Measurements from ENCODE around the gene PAN2. TPM values are rescaled to one million over a fixed set of nuclear protein-coding genes. Genes with fewer than 3 reads are reported as not detected.
A peak's percentile ranks its signal among the peaks of the same experiment; 100 is the strongest.
"Not testable (repeated sequence)": the region's sequence is repeated elsewhere in the genome, so short reads cannot be mapped to it uniquely, and the experiment has no call there.

The PAN2 gene
- polyA plus RNA-seq, 4 donors, result 51.8 to 138 (median 92.9) TPM

- DNase-seq (ENCODE audit: low read depth in 4 of 4, low spot score in 2 of 4), result no peak
These were observed 51.8 kb downstream of the PAN2 start for GRCh38 chr12:56282030-56282429.

GRCh38 chr12:56280849-56281248, 53.0 kb downstream of the PAN2 start:
- no peak for DNase-seq (ENCODE audit: low read depth in 4 of 4, low spot score in 2 of 4)

GRCh38 chr12:56278905-56279304, 54.9 kb downstream of the PAN2 start:
- DNase-seq (ENCODE audit: low read depth in 4 of 4, low spot score in 2 of 4), result no peak

- no peak for DNase-seq (ENCODE audit: low read depth in 4 of 4, low spot score in 2 of 4)
These were observed 59.5 kb downstream of the PAN2 start for GRCh38 chr12:56274299-56274698.

GRCh38 chr12:56272468-56272867, 61.3 kb downstream of the PAN2 start:
- DNase-seq (ENCODE audit: low read depth in 4 of 4, low spot score in 2 of 4), result not testable (repeated sequence)

GRCh38 chr12:56271031-56271430, 62.8 kb downstream of the PAN2 start:
- peak in 1 of 4 donors; percentile 8 for DNase-seq (ENCODE audit: low read depth in 4 of 4, low spot score in 2 of 4)

- no peak for DNase-seq (ENCODE audit: low read depth in 4 of 4, low spot score in 2 of 4)
These were observed 66.2 kb downstream of the PAN2 start for GRCh38 chr12:56267443-56268071.

- DNase-seq (ENCODE audit: low read depth in 4 of 4, low spot score in 2 of 4), result peak; percentile 75 to 91 (median 86)
These were observed 66.9 kb downstream of the PAN2 start, which contains the start of gene COQ10A for GRCh38 chr12:56266693-56267442. Gene COQ10A (plus strand): TSS chr12:56266942. CDS start chr12:56267119, 177 bp downstream.

Other genes with a start within 250 kb of the PAN2 start
- gene PA2G4, start 229.4 kb downstream of the PAN2 start, polyA plus RNA-seq (ENCODE audit: insufficient read length in 4 of 4), result 100 to 1,000 TPM; 148 to 165 (median 156) TPM
- 1,000 to 10,000 TPM; 4,437 to 5,971 (median 5,319) TPM for gene RPL41, start 217.4 kb downstream of the PAN2 start, polyA plus RNA-seq (ENCODE audit: insufficient read length in 4 of 4)
- 1 to 10 TPM; 5.8 to 8.4 (median 6.2) TPM for gene ZC3H10, start 215.7 kb downstream of the PAN2 start, polyA plus RNA-seq (ENCODE audit: insufficient read length in 4 of 4)
- 10 to 100 TPM; 74.7 to 87.1 (median 75.3) TPM for gene ESYT1, start 205.7 kb downstream of the PAN2 start, polyA plus RNA-seq (ENCODE audit: insufficient read length in 4 of 4)
- 100 to 1,000 TPM; 158 to 212 (median 171) TPM for gene MYL6B, start 181.4 kb downstream of the PAN2 start, polyA plus RNA-seq (ENCODE audit: insufficient read length in 4 of 4)
- 1,000 to 10,000 TPM; 1,610 to 2,370 (median 1,767) TPM for gene MYL6, start 175.6 kb downstream of the PAN2 start, polyA plus RNA-seq (ENCODE audit: insufficient read length in 4 of 4)
- 100 to 1,000 TPM in 3 of 4 donors, 10 to 100 TPM in 1; 97.5 to 151 (median 128) TPM for gene SMARCC2, start 144.5 kb downstream of the PAN2 start, polyA plus RNA-seq (ENCODE audit: insufficient read length in 4 of 4)
- gene RNF41, start 112.1 kb downstream of the PAN2 start, polyA plus RNA-seq (ENCODE audit: insufficient read length in 4 of 4), result 10 to 100 TPM; 44.0 to 46.6 (median 45.4) TPM
- gene NABP2, start 109.7 kb downstream of the PAN2 start, polyA plus RNA-seq (ENCODE audit: insufficient read length in 4 of 4), result 10 to 100 TPM; 28.6 to 32.9 (median 30.8) TPM
- gene SLC39A5, start 103.9 kb downstream of the PAN2 start, polyA plus RNA-seq (ENCODE audit: insufficient read length in 4 of 4), result 10 to 100 TPM; 46.5 to 69.1 (median 59.7) TPM
- 10 to 100 TPM; 24.0 to 45.9 (median 31.5) TPM for gene ANKRD52, start 75.6 kb downstream of the PAN2 start, polyA plus RNA-seq (ENCODE audit: insufficient read length in 4 of 4)
- gene COQ10A, start 67.1 kb downstream of the PAN2 start, polyA plus RNA-seq (ENCODE audit: insufficient read length in 4 of 4), result 10 to 100 TPM; 13.3 to 20.7 (median 19.0) TPM
- 100 to 1,000 TPM; 169 to 213 (median 200) TPM for gene CS, start 33.7 kb downstream of the PAN2 start, polyA plus RNA-seq (ENCODE audit: insufficient read length in 4 of 4)
- gene CNPY2, start 18.0 kb downstream of the PAN2 start, polyA plus RNA-seq (ENCODE audit: insufficient read length in 4 of 4), result 100 to 1,000 TPM; 143 to 174 (median 159) TPM
- gene IL23A, start 4.9 kb upstream of the PAN2 start, polyA plus RNA-seq (ENCODE audit: insufficient read length in 4 of 4), result 1 to 10 TPM in 1 of 4 donors, under 1 TPM in 3; 0.59 to 1.2 (median 0.75) TPM
- gene STAT2, start 26.1 kb upstream of the PAN2 start, polyA plus RNA-seq (ENCODE audit: insufficient read length in 4 of 4), result 100 to 1,000 TPM in 2 of 4 donors, 10 to 100 TPM in 2; 71.1 to 156 (median 114) TPM
- gene APOF, start 28.9 kb upstream of the PAN2 start, polyA plus RNA-seq (ENCODE audit: insufficient read length in 4 of 4), result under 1 TPM; 0.09 to 0.14 (median 0.12) TPM
- gene TIMELESS, start 115.4 kb upstream of the PAN2 start, polyA plus RNA-seq (ENCODE audit: insufficient read length in 4 of 4), result 10 to 100 TPM; 30.4 to 45.3 (median 40.8) TPM
- gene MIP, start 120.7 kb upstream of the PAN2 start, polyA plus RNA-seq (ENCODE audit: insufficient read length in 4 of 4), result under 1 TPM in 3 of 4 donors, not detected in 1; 0.11 to 0.38 (median 0.21) TPM
- 1 to 10 TPM; 3.4 to 7.4 (median 5.1) TPM for gene SPRYD4, start 134.6 kb upstream of the PAN2 start, polyA plus RNA-seq (ENCODE audit: insufficient read length in 4 of 4)
- gene GLS2, start 154.2 kb upstream of the PAN2 start, polyA plus RNA-seq (ENCODE audit: insufficient read length in 4 of 4), result 1 to 10 TPM; 1.2 to 3.0 (median 2.1) TPM
- gene RBMS2, start 187.8 kb upstream of the PAN2 start, polyA plus RNA-seq (ENCODE audit: insufficient read length in 4 of 4), result 10 to 100 TPM; 34.6 to 47.2 (median 39.0) TPM

Data from left renal cortex interstitium (tissue), 4 donors.